ENCODE results near the gene EHBP1L1. TPM values are rescaled to one million over a fixed set of nuclear protein-coding genes. Genes with fewer than 3 reads are reported as not detected.

Gene EHBP1L1
- total RNA-seq, 1 donor from 2014 or later, result 10.1 TPM

- H3K4me3 Mint-ChIP-seq (ENCODE audit: unreplicated experiment), result peak overlapping the region; percentile 89
- FAIRE-seq, result no peak
- peaks cover 88% of the 10 kb centered on the region for H3K79me2 ChIP-seq (ENCODE audit: insufficient read depth, low read length)
Measured at GRCh38 chr11:65612691-65613090, 36.8 kb downstream of the EHBP1L1 start.

DNA sequence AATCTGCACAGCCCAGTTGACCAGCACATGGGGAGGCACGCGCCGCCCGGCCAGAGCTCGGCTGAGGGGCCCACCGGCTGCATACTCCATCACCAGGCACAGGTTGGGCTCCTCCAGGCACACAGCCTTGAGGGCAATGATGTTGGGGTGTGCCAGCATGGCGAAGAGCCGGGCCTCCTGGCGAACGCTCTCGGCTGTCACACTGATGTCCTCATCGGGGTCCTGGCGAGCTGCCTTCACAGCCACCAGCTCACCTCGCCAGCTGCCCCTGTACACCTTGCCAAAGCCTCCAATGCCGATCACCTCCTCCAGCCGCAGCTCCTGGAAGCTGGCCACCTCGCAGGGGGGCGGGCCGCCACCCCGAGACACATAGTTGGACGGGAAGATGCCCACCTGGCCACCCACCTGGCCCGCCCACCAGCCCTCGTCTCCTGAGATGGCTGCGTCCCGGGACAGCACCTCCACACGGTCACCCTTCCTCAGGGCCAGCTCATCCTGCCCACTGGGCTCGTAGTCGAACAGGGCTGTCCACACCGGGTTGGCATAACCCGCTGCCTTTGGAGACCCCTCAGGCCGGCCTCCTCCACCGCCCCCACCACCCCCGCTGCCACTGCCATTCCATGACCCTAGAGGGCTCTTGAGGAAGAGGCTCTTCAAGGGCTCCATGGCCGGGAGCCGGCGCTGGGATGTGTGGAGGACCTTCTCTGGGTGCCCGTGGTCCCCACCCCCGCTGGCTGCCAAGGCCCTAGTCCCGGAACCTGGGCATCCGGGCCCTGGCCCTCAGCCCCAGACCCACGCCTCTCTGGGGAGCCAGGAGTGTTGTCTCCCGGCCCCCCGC lies 37.5 kb downstream of the EHBP1L1 start:
- Histone ChIP-seq H3K9ac (ENCODE audit: low read length) (peak overlapping the region; percentile 83), H3K4me1 (ENCODE audit: insufficient read depth, low read length) (peaks cover 39% of the 10 kb centered on the region), H3K27me3 (ENCODE audit: insufficient read depth, low read length) (no peaks in the 10 kb centered on the region), H3K79me2 (ENCODE audit: insufficient read depth, low read length) (peaks cover 88% of the 10 kb centered on the region), H3K27ac (ENCODE audit: low read depth, low read length) (peak overlapping the region; percentile 79), H2AFZ (ENCODE audit: low read depth, low read length) (peak overlapping the region; percentile 66), H3K4me2 (ENCODE audit: low read length) (peak overlapping the region; percentile 97), H3K9me3 (ENCODE audit: insufficient read depth, low read depth, low read length) (no peaks in the 10 kb centered on the region), H3K36me3 (ENCODE audit: insufficient read depth, low read length) (peaks cover 6% of the 10 kb centered on the region), H3K4me3 (ENCODE audit: insufficient read depth, low read depth, low read length) (peak overlapping the region; percentile 81), H4K20me1 (ENCODE audit: insufficient read depth, low read length) (peaks cover 63% of the 10 kb centered on the region)
- Mint-ChIP-seq H3K27ac (ENCODE audit: unreplicated experiment) (peak overlapping the region; percentile 41), H3K36me3 (ENCODE audit: low read depth, unreplicated experiment) (peaks cover 16% of the 10 kb centered on the region), H3K4me3 (ENCODE audit: unreplicated experiment) (peak overlapping the region; percentile 89), H3K27me3 (ENCODE audit: low read depth, unreplicated experiment) (no peaks in the 10 kb centered on the region), H3K9me3 (ENCODE audit: unreplicated experiment) (no peaks in the 10 kb centered on the region), H3K4me1 (ENCODE audit: low read depth, unreplicated experiment) (peaks cover 33% of the 10 kb centered on the region)
- TF ChIP-seq CTCF (IDR thresholded peaks at IDR 0.05; ENCODE audit: insufficient read depth, low read depth, low read length) (no peak), EZH2 (IDR thresholded peaks at IDR 0.05; ENCODE audit: insufficient read depth, low read length) (no peak)
- FAIRE-seq (no peak), DNase-seq (ENCODE audit: low read depth) (no peak)

More at GRCh38 chr11:65612691-65613090, 36.8 kb downstream of the EHBP1L1 start:
- Histone ChIP-seq H2AFZ (ENCODE audit: low read depth, low read length) (no peak overlapping the region), H3K9me3 (ENCODE audit: insufficient read depth, low read depth, low read length) (no peaks in the 10 kb centered on the region), H3K4me3 (ENCODE audit: insufficient read depth, low read depth, low read length) (peak overlapping the region; percentile 81), H3K4me2 (ENCODE audit: low read length) (peak overlapping the region; percentile 97), H3K9ac (ENCODE audit: low read length) (peak overlapping the region; percentile 83), H4K20me1 (ENCODE audit: insufficient read depth, low read length) (peaks cover 63% of the 10 kb centered on the region), H3K36me3 (ENCODE audit: insufficient read depth, low read length) (peaks cover 2% of the 10 kb centered on the region), H3K27me3 (ENCODE audit: insufficient read depth, low read length) (no peaks in the 10 kb centered on the region), H3K27ac (ENCODE audit: low read depth, low read length) (no peak overlapping the region), H3K4me1 (ENCODE audit: insufficient read depth, low read length) (peaks cover 41% of the 10 kb centered on the region)
- Mint-ChIP-seq H3K9me3 (ENCODE audit: unreplicated experiment) (no peaks in the 10 kb centered on the region), H3K27ac (ENCODE audit: unreplicated experiment) (peak overlapping the region; percentile 93), H3K36me3 (ENCODE audit: low read depth, unreplicated experiment) (peaks cover 18% of the 10 kb centered on the region), H3K4me1 (ENCODE audit: low read depth, unreplicated experiment) (peaks cover 33% of the 10 kb centered on the region), H3K27me3 (ENCODE audit: low read depth, unreplicated experiment) (no peaks in the 10 kb centered on the region)
- TF ChIP-seq CTCF (IDR thresholded peaks at IDR 0.05; ENCODE audit: insufficient read depth, low read depth, low read length), result no peak
- no peak for TF ChIP-seq EZH2 (IDR thresholded peaks at IDR 0.05; ENCODE audit: insufficient read depth, low read length)
- DNase-seq (ENCODE audit: low read depth), result no peak
